Measurements from ENCODE around the gene IGF2BP3. TPM values are rescaled to one million over a fixed set of nuclear protein-coding genes. Genes with fewer than 3 reads are reported as not detected.
"Not testable (repeated sequence)": the region's sequence is repeated elsewhere in the genome, so short reads cannot be mapped to it uniquely, and the experiment has no call there.

The IGF2BP3 gene
- total RNA-seq, 1 experiment from 2014 or later: 145 TPM

- DNase-seq (ENCODE audit: low read depth): peak; percentile 17
Measured at GRCh38 chr7:23426876-23427275, 43.4 kb downstream of the IGF2BP3 start.

GRCh38 chr7:23422909-23423308 is 47.4 kb downstream of the IGF2BP3 start:
- no peak for DNase-seq (ENCODE audit: low read depth)

- DNase-seq (ENCODE audit: low read depth): no peak
Measured at GRCh38 chr7:23422384-23422783, 47.9 kb downstream of the IGF2BP3 start.

GRCh38 chr7:23419845-23420244 is 50.4 kb downstream of the IGF2BP3 start:
- no peak for DNase-seq (ENCODE audit: low read depth)

GRCh38 chr7:23419160-23419559 is 51.1 kb downstream of the IGF2BP3 start:
- no peak for DNase-seq (ENCODE audit: low read depth)

- DNase-seq (ENCODE audit: low read depth): peak; percentile 39
Measured at GRCh38 chr7:23418046-23418445, 52.2 kb downstream of the IGF2BP3 start.

- no peak for DNase-seq (ENCODE audit: low read depth)
Measured at GRCh38 chr7:23415198-23415597, 55.1 kb downstream of the IGF2BP3 start.

GRCh38 chr7:23410446-23411183 is 59.7 kb downstream of the IGF2BP3 start:
- DNase-seq (ENCODE audit: low read depth): no peak

- not testable (repeated sequence) for DNase-seq (ENCODE audit: low read depth)
Measured at GRCh38 chr7:23406564-23406963, 63.7 kb downstream of the IGF2BP3 start.

GRCh38 chr7:23405240-23405618 is 65.1 kb downstream of the IGF2BP3 start:
- DNase-seq (ENCODE audit: low read depth): no peak

GRCh38 chr7:23404546-23405239 is 65.6 kb downstream of the IGF2BP3 start:
- DNase-seq (ENCODE audit: low read depth): no peak

GRCh38 chr7:23403970-23404369 is 66.3 kb downstream of the IGF2BP3 start:
- DNase-seq (ENCODE audit: low read depth): no peak

- DNase-seq (ENCODE audit: low read depth): not testable (repeated sequence)
Measured at GRCh38 chr7:23398090-23398489, 72.2 kb downstream of the IGF2BP3 start.

- DNase-seq (ENCODE audit: low read depth): no peak
Measured at GRCh38 chr7:23397241-23397640, 73.0 kb downstream of the IGF2BP3 start.

GRCh38 chr7:23396222-23397015 is 73.9 kb downstream of the IGF2BP3 start:
- DNase-seq (ENCODE audit: low read depth): no peak

GRCh38 chr7:23394488-23395171 is 75.7 kb downstream of the IGF2BP3 start:
- DNase-seq (ENCODE audit: low read depth): peak; percentile 22

- DNase-seq (ENCODE audit: low read depth): no peak
Measured at GRCh38 chr7:23393636-23394035, 76.7 kb downstream of the IGF2BP3 start.

- no peak for DNase-seq (ENCODE audit: low read depth)
Measured at GRCh38 chr7:23389701-23390100, 80.6 kb downstream of the IGF2BP3 start.

- DNase-seq (ENCODE audit: low read depth): no peak
Measured at GRCh38 chr7:23387583-23387982, 82.7 kb downstream of the IGF2BP3 start.

- DNase-seq (ENCODE audit: low read depth): no peak
Measured at GRCh38 chr7:23385140-23385539, 85.2 kb downstream of the IGF2BP3 start.

GRCh38 chr7:23383225-23383624 is 87.1 kb downstream of the IGF2BP3 start:
- peak; percentile 67 for DNase-seq (ENCODE audit: low read depth)

- DNase-seq (ENCODE audit: low read depth): peak; percentile 40
Measured at GRCh38 chr7:23380961-23381360, 89.3 kb downstream of the IGF2BP3 start.

Data from RPMI7951 (cell line).